RCC 7860 (cell line): ENCODE results near the gene SPTBN1.

Experiments used
- DNase-seq: peaks from one replicate; pipeline ENCODE4 v3.0.0-alpha.2; 2015; ENCODE audit warnings: low spot score
- FAIRE-seq: peaks from 2 replicates; lab custom pipeline; 2012; peaks lifted over from hg19 to GRCh38; lab: Jason Lieb, UNC

Gene SPTBN1

DNA sequence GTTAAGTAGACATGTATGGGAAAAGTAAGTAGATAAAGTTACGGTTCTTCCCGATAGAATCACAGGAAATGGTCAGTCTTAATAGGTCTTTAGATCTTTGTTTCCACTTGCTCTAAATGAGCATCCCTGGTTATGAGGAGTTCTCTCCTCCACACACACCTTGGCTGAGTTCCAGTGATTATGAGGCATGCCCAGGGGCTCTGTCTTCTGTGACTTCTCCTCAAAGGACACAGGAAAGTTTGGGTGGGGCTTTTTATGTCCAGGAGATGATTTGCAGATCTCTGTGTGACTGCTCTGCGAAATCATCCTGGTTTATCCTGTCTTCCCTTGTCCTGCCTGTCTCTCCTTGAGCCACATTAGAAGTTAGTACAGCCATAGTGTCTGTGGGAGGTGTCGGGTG lies 183.5 kb downstream of the SPTBN1 start:
- peak; percentile 61 for DNase-seq
- FAIRE-seq, result no peak

DNA sequence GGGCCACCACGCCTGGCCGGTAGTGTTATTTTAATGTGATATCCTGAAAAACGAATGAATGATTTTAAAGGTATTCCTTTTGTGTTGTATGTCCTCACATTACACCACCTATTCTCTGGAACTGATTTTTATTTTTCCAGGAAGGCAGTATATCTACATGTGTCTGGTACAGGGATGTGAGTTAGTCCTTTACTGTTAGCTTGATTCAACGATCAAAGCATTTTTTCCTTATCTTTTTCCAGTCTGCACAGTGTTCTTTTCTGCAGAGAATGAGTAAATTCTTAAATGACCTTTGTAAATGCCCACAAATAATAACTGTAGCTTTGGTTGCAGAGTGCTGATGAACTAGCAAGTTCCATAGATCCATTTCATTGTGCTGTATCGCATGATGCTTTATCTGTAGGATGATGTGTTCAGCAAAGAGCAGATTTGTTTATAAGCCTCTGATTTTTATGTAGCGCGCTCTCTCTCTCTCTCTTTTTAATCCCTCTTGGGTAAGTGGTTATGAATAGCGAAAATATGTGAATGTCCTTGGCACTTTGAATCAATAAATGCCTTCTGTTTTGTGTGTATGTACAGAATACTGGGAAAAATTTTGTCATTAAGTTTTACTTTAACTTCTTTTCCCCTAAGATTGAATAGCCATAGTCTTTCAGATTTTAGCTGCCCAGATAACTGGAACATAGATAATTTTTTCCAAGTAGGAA lies 184.9 kb downstream of the SPTBN1 start:
- no peak for DNase-seq
- FAIRE-seq, result no peak

- no peak for FAIRE-seq
- no peak for DNase-seq
Measured at GRCh38 chr2:54641988-54642387, 185.9 kb downstream of the SPTBN1 start.

DNA sequence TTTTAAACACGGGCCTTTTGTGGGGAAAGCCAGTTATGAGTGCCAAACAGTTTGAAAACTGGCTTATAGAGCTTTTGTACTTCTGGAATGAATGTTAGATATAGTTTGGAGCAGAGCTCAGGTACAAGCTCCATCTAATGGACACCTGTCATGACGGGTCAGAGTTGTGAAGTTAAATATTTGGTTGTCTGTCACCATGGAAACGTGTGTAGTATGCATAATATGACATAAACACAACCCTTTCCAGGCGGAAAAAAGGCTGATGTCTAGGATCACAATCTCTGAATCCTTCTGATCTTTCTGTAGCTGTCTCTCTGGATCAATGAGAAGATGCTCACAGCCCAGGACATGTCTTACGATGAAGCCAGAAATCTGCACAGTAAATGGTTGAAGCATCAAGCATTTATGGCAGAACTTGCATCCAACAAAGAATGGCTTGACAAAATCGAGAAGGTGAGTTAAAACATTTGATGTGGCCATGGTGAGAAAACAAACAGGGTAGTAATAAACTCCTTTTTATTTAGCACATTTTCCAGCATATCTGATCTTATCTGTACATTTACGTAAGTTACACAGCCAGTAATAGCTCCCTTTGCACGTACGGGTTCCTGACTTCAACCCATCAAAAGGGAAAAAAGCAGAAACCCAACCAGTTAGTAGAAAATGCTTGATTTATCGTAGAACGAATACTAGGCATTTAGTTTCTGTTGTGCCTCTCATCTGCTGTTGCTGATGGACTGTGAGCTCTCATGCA lies 186.7 kb downstream of the SPTBN1 start:
- FAIRE-seq (no peak), DNase-seq (no peak)

DNA sequence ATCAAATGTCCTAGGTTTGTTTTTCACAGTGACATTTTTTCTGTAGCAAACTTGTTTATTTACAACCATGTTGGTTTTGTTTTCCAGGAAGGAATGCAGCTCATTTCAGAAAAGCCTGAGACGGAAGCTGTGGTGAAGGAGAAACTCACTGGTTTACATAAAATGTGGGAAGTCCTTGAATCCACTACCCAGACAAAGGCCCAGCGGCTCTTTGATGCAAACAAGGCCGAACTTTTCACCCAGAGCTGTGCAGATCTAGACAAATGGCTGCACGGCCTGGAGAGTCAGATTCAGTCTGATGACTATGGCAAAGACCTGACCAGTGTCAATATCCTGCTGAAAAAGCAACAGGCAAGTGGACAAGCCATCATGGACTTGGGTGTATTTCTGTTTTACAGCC lies 188.1 kb downstream of the SPTBN1 start:
- no peak for FAIRE-seq
- DNase-seq, result no peak

DNA sequence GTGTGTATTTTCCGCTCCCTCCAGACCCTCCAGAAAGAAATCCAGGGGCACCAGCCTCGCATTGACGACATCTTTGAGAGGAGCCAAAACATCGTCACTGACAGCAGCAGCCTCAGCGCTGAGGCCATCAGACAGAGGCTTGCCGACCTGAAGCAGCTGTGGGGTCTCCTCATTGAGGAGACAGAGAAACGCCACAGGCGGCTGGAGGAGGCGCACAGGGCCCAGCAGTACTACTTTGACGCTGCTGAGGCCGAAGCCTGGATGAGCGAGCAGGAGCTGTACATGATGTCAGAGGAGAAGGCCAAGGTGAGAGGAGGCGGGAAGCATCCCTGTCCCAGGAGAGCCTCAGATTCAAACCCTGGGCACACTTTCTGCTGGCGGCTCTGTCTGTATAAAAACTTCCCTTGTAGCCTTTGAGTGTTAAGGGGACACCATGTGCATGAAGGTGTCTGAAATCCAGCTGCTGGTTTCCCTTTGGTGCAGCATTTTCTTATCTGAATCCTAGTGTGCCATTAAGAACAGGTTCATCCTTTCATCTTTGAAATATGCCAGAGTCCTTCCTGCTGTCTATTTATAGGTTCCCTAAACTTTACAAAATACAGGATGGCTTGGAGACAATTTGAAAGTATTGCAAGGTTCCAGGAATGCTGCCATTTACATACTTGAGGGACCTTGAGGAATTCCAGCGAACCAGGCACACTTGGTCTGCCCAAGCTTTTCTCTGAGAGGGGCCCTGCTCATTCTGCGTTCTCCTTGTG lies 190.2 kb downstream of the SPTBN1 start:
- DNase-seq (no peak), FAIRE-seq (no peak)

- no peak for DNase-seq
- no peak for FAIRE-seq
Measured at GRCh38 chr2:54648256-54648655, 192.1 kb downstream of the SPTBN1 start.

- no peak for FAIRE-seq
Measured at GRCh38 chr2:54649191-54649590, 193.1 kb downstream of the SPTBN1 start.

DNA sequence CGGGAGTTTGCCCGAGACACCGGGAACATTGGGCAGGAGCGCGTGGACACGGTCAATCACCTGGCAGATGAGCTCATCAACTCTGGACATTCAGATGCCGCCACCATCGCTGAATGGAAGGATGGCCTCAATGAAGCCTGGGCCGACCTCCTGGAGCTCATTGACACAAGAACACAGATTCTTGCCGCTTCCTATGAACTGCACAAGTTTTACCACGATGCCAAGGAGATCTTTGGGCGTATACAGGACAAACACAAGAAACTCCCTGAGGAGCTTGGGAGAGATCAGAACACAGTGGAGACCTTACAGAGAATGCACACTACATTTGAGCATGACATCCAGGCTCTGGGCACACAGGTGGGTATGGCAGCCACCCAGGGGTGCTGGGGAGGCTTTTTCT lies 193.5 kb downstream of the SPTBN1 start:
- FAIRE-seq, result no peak
- no peak for DNase-seq

More at GRCh38 chr2:54649191-54649590, 193.1 kb downstream of the SPTBN1 start:
- DNase-seq, result no peak

GRCh38 chr2:54650612-54651011 lies 194.5 kb downstream of the SPTBN1 start:
- DNase-seq, result no peak
- no peak for FAIRE-seq

- FAIRE-seq, result no peak
- DNase-seq, result no peak
Measured at GRCh38 chr2:54651291-54651690, 195.2 kb downstream of the SPTBN1 start.

GRCh38 chr2:54652540-54652939 lies 196.4 kb downstream of the SPTBN1 start:
- FAIRE-seq, result peak; percentile 77
- peak; percentile 74 for DNase-seq

DNA sequence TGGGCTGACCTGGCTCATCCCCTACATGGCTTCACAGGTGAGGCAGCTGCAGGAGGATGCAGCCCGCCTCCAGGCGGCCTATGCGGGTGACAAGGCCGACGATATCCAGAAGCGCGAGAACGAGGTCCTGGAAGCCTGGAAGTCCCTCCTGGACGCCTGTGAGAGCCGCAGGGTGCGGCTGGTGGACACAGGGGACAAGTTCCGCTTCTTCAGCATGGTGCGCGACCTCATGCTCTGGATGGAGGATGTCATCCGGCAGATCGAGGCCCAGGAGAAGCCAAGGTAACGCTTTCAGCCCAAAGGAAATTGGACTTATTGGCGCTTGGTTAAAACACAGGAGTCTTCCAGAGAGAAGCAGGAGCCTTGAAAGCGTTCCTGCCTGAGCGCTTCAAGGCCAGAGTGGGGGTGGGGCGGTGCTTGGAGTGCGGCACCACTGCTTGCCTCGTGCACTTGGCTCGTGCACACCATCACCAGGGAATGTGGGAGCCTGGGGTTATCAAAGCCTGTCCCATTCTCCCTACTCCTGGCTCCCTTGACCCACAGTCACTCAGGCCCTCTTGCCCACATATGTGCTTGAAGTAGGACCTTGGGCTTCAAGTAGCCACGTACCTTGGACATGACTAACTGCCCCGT lies 197.6 kb downstream of the SPTBN1 start:
- DNase-seq (no peak), FAIRE-seq (no peak)

- FAIRE-seq (no peak), DNase-seq (no peak)
Measured at GRCh38 chr2:54655046-54655809, 199.1 kb downstream of the SPTBN1 start.

DNA sequence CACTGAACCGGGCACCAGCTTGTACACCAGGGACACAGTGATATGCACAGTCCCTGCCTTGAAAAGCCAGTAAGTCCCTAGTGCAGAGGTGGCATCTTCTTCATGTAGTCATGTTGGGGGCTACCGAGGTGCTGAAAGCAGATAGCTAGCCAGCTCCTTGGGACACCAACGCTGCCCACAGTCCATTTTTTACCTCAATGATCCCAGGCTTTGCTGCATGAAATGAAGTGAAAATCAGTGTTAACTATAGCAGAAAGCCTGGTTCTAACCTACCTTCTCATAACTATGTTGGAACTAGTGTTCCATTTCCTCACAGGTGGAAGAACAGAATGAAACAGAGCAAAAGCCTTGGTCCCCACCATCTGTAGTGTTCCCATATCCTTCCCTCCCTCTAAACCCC lies 200.7 kb downstream of the SPTBN1 start:
- no peak for DNase-seq
- FAIRE-seq, result no peak

- DNase-seq (peak; percentile 29), FAIRE-seq (peak; percentile 28)
Measured at GRCh38 chr2:54657664-54658083, 201.5 kb downstream of the SPTBN1 start.

DNA sequence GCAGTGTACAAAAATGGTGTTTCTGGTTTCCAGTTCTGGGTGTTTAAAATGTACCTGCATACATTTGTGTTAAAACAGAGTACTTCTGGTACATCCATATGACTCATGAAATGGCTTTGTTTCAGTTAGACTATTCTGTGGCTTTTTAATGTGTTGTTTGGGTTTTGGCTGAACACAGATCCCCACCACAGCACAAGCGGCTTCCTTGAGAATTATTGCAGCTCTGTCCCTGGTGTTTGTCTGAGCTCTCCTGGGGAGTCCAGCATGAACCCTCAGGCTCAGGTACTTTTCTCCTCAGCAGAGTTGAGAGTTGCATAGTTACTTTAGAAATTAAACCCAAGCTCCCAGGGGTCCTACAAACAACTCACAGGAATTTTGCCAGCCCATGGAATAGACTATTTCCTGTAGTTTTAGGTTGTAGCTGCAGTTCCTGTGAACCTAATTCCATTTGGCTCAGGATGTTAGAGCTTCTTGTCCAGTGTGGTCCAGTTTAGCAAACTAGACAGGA lies 202.5 kb downstream of the SPTBN1 start:
- FAIRE-seq (no peak), DNase-seq (no peak)

GRCh38 chr2:54659527-54659926 lies 203.4 kb downstream of the SPTBN1 start:
- DNase-seq, result no peak

GRCh38 chr2:54660752-54661151 lies 204.6 kb downstream of the SPTBN1 start:
- FAIRE-seq, result no peak

More at GRCh38 chr2:54659527-54659926, 203.4 kb downstream of the SPTBN1 start:
- no peak for FAIRE-seq

DNA sequence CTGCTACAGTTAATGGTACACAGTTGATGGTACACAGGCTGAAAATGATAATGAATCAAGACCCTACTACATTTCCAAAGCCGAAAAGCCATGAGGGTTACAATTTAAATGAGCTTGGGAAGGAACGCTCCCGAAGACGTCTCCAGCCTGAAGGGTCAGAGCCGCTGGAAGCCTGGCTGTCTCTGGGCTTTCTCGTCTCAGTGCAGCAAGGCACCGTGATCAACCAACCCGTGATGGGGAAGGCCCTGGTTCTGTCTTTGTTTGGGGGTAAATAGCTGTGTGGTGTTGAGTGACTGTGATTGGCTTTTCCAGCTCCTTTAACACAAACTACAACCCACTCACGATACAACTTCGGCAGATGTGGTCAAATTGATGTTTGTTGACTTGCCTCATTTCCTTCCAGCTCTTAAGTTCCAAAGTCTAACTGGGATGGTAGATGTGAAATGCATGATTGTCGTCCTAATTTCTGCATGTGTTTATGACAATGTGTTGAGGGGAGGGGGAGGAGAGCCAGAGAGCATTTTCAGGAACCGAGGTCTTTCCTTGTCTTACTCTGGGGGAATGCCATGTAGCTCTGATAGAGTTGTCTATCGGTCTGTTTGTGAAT lies 207.4 kb downstream of the SPTBN1 start:
- FAIRE-seq (no peak), DNase-seq (no peak)

More at GRCh38 chr2:54660752-54661151, 204.6 kb downstream of the SPTBN1 start:
- no peak for DNase-seq
